ENCODE measurements around the gene AP1G1.

DNA sequence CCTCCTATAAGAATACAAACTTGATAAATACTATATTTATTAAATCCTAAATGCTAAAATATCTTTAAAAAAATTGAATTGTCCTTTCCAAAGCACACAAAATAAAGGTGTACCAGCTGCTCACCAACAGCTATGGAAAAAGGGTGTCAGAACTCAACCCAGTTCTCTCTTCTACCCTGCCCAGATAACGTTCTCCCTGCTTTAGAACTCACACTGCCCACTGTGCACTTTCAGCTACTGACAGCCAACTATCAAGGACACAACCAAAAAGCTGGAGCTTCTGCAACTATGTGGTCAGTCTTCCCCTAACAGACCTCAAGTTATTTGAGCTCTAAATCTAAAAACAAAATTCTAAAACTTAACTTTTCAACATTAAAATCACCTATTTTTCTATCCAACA is 13.7 kb downstream of the AP1G1 start:
- TF ChIP-seq, protein P1, sequence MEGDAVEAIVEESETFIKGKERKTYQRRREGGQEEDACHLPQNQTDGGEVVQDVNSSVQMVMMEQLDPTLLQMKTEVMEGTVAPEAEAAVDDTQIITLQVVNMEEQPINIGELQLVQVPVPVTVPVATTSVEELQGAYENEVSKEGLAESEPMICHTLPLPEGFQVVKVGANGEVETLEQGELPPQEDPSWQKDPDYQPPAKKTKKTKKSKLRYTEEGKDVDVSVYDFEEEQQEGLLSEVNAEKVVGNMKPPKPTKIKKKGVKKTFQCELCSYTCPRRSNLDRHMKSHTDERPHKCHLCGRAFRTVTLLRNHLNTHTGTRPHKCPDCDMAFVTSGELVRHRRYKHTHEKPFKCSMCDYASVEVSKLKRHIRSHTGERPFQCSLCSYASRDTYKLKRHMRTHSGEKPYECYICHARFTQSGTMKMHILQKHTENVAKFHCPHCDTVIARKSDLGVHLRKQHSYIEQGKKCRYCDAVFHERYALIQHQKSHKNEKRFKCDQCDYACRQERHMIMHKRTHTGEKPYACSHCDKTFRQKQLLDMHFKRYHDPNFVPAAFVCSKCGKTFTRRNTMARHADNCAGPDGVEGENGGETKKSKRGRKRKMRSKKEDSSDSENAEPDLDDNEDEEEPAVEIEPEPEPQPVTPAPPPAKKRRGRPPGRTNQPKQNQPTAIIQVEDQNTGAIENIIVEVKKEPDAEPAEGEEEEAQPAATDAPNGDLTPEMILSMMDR (IDR thresholded peaks at IDR 0.05; ENCODE audit: insufficient read depth, low read length, poor library complexity, severe bottlenecking), result no peak
- no peak for TF ChIP-seq EZH2phosphoT487 (conservative IDR thresholded peaks at IDR 0.05; ENCODE audit: low read length)

Data from SU-DHL-6 (cell line).